GM12891 (cell line): ENCODE results near the gene EXOC4.

Experiments
- POLR2A ChIP-seq: IDR thresholded peaks from 2 replicates; pipeline ENCODE4 v1.6.1; 2011; ENCODE audit warnings: low read depth, low read length, control low read depth
- POLR2AphosphoS5 ChIP-seq: IDR thresholded peaks from 2 replicates; pipeline ENCODE4 v1.6.1; 2011; ENCODE audit warnings: low read depth, low read length, control low read depth
- TAF1 ChIP-seq: IDR thresholded peaks from 2 replicates; pipeline ENCODE4 v1.6.1; 2011; ENCODE audit warnings: low read depth, low read length, control low read depth

GRCh38 chr7:133234961-133235875 lies 17.7 kb upstream of the EXOC4 start:
- TF ChIP-seq POLR2A: no peak
- TF ChIP-seq POLR2AphosphoS5: no peak
- TF ChIP-seq TAF1: no peak
